ENCODE measurements around the gene HTRA2. TPM values are rescaled to one million over a fixed set of nuclear protein-coding genes. Genes with fewer than 3 reads are reported as not detected.

HTRA2 gene
- total and polyA plus RNA-seq, 9 of the 15 experiments (the other 6 are each of a cell fraction or from before 2014, with no cell fraction given): 54.2 to 71.2 (median 65.8) TPM

- TF ChIP-seq, protein P1, sequence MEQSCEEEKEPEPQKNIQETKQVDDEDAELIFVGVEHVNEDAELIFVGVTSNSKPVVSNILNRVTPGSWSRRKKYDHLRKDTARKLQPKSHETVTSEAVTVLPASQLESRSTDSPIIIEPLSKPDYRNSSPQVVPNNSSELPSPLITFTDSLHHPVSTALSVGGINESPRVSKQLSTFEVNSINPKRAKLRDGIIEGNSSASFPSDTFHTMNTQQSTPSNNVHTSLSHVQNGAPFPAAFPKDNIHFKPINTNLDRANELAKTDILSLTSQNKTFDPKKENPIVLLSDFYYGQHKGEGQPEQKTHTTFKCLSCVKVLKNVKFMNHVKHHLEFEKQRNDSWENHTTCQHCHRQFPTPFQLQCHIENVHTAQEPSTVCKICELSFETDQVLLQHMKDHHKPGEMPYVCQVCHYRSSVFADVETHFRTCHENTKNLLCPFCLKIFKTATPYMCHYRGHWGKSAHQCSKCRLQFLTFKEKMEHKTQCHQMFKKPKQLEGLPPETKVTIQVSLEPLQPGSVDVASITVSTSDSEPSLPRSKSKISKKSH (CRISPR knock-in tag; IDR thresholded peaks at IDR 0.05): no peak
- peak; percentile 81 for TF ChIP-seq ERF (CRISPR knock-in tag; IDR thresholded peaks at IDR 0.05)
- no peak for TF ChIP-seq FOXJ2 (tag; IDR thresholded peaks at IDR 0.05)
- TF ChIP-seq ZNF140 (CRISPR knock-in tag; IDR thresholded peaks at IDR 0.05): no peak
- TF ChIP-seq MCM3 (IDR thresholded peaks at IDR 0.05): no peak
- no peak for TF ChIP-seq TRIM25 (IDR thresholded peaks at IDR 0.05; ENCODE audit: borderline replicate concordance)
- TF ChIP-seq SRSF1 (IDR thresholded peaks at IDR 0.05; ENCODE audit: low read depth, low read length): no peak
- peak; percentile 75 for TF ChIP-seq ZBTB17 (CRISPR knock-in tag; IDR thresholded peaks at IDR 0.05)
- TF ChIP-seq BCOR (IDR thresholded peaks at IDR 0.05): no peak
- peak; percentile 95; the same call in 1 of the 2 replicates for TF ChIP-seq POLR2AphosphoS2 (IDR thresholded peaks at IDR 0.05; ENCODE audit: low read length)
- TF ChIP-seq RBM17 (IDR thresholded peaks at IDR 0.05; ENCODE audit: borderline replicate concordance, low read depth, low read length): no peak
- no peak for TF ChIP-seq ZNF224 (CRISPR knock-in tag; IDR thresholded peaks at IDR 0.05)
- TF ChIP-seq HDAC6 (IDR thresholded peaks at IDR 0.05; ENCODE audit: low read depth, low read length): no peak
- no peak for TF ChIP-seq EHMT2 (IDR thresholded peaks at IDR 0.05)
- no peak for TF ChIP-seq HDAC8 (tag; IDR thresholded peaks at IDR 0.05)
- peak; percentile 30; the same call in 1 of the 2 replicates for TF ChIP-seq ZNF695 (CRISPR knock-in tag; IDR thresholded peaks at IDR 0.05)
- TF ChIP-seq MEF2A (IDR thresholded peaks at IDR 0.05; ENCODE audit: control insufficient read depth, low read depth, low read length): no peak
- no peak for TF ChIP-seq CBFB (CRISPR knock-in tag; IDR thresholded peaks at IDR 0.05)
- no peak for TF ChIP-seq ETS2 (tag; IDR thresholded peaks at IDR 0.05; ENCODE audit: borderline replicate concordance, poor library complexity, severe bottlenecking)
- TF ChIP-seq NFE2L1 (tag; IDR thresholded peaks at IDR 0.05; ENCODE audit: borderline replicate concordance, low read depth): no peak
- no peak for TF ChIP-seq HNRNPL (IDR thresholded peaks at IDR 0.05; ENCODE audit: low read depth, low read length)
- peak; percentile 70 for TF ChIP-seq ETV1 (tag; conservative IDR thresholded peaks at IDR 0.05; ENCODE audit: low read depth)
- TF ChIP-seq ZNF57 (CRISPR knock-in tag; IDR thresholded peaks at IDR 0.05): no peak
- TF ChIP-seq, protein P2, sequence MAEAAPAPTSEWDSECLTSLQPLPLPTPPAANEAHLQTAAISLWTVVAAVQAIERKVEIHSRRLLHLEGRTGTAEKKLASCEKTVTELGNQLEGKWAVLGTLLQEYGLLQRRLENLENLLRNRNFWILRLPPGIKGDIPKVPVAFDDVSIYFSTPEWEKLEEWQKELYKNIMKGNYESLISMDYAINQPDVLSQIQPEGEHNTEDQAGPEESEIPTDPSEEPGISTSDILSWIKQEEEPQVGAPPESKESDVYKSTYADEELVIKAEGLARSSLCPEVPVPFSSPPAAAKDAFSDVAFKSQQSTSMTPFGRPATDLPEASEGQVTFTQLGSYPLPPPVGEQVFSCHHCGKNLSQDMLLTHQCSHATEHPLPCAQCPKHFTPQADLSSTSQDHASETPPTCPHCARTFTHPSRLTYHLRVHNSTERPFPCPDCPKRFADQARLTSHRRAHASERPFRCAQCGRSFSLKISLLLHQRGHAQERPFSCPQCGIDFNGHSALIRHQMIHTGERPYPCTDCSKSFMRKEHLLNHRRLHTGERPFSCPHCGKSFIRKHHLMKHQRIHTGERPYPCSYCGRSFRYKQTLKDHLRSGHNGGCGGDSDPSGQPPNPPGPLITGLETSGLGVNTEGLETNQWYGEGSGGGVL (CRISPR knock-in tag; IDR thresholded peaks at IDR 0.05): no peak
- TF ChIP-seq TAF9B (IDR thresholded peaks at IDR 0.05; ENCODE audit: partially characterized antibody): peak; percentile 79
- TF ChIP-seq NR3C1 (CRISPR knock-in tag; IDR thresholded peaks at IDR 0.05): no peak
Observed at GRCh38 chr2:74507145-74507925, 22.4 kb upstream of the HTRA2 start, which contains the start of gene PCGF1 (continued).

Data from K562 (cell line).